Superior temporal gyrus (tissue), 1 donor: Measurements from ENCODE around the gene TLE6.
"Not testable (repeated sequence)": the region's sequence is repeated elsewhere in the genome, so short reads cannot be mapped to it uniquely, and the experiment has no call there.

Experiments
- DNase-seq: peaks from one replicate; pipeline ENCODE4 v3.0.0-alpha.2; 2016; ENCODE audit errors: extremely low spot score

The TLE6 gene

GRCh38 chr19:2977001-2977745 lies at the start of gene TLE6:
Gene TLE6, plus strand, starts transcription at chr19:2977564. Its CDS starts 670 bp downstream, at chr19:2978234.
- DNase-seq = peak; percentile 93

DNA sequence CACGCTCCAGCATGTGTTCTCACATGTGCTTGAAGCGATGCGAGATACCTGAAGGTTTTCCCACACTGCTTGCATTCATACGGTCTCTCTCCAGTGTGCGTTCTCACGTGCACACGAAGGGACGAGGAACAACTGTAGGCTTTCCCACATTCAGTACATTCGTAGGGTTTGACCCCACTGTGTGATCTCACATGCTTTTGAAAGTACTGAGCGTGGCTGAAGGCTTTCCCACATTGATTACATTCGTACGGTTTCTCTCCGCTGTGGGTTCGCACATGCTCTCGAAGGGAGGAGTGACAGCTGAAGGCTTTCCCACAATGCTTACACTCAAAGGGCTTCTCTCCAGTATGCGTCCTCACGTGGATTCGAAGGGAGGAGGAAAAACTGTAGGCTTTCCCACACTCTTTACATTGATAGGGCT lies 43.9 kb upstream of the TLE6 start:
- DNase-seq = no peak

DNA sequence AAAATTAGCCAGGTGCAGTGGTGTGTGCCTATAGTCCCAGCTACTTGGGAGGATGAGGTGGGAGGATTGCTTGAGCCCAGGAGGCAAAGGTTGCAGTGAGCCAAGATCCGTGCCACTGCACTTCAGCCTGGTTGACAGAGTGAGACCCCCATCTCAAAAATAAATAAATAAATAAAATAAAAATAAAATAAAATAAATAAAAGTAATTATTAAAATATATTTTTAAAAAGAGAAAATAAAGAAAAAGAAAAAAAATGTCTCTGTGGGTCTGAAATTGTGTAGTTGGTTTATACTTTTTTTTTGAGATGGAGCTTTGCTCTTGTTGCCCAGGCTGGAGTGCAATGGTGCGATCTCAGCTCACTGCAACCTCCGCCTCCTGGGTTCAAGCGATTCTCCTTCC lies 41.5 kb upstream of the TLE6 start:
- DNase-seq = not testable (repeated sequence)

- no peak for DNase-seq
These were observed 34.3 kb upstream of the TLE6 start for GRCh38 chr19:2942928-2943640.

- DNase-seq = no peak
These were observed 33.0 kb upstream of the TLE6 start for GRCh38 chr19:2944403-2944774.

- DNase-seq = peak; percentile 100
These were observed 32.4 kb upstream of the TLE6 start, which contains the start of gene ZNF77 for GRCh38 chr19:2944775-2945574. Gene ZNF77, minus strand, starts transcription at chr19:2944971. Its CDS starts 131 bp downstream, at chr19:2944840.

DNA sequence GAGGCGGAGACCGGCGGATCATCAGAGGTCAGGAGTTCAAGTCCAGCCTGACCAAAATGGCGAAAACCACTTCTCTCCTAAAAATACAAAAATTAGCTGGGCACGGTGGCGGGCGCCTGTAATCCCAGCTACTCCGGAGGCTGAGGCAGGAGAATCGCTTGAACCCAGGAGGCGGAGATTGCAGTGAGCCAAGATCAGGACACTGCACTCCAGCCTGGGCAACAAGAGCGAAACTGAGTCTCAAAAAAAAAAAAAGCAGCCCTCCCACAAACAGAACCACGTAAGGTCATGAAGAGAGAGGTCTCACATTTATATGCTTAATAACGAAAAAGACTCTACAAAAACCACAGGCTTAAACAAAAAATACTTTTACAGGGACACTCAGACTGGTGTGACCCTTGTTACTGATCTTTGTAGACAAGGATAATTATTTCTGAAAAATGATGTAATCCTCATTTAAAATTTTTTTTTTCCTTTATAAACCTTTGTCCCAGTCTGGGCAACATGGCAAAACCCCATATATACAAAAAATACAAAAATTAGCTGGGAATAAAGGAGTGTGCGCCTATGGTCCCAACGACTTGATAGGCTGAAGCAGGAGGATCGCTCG lies 31.7 kb upstream of the TLE6 start:
- DNase-seq = no peak

DNA sequence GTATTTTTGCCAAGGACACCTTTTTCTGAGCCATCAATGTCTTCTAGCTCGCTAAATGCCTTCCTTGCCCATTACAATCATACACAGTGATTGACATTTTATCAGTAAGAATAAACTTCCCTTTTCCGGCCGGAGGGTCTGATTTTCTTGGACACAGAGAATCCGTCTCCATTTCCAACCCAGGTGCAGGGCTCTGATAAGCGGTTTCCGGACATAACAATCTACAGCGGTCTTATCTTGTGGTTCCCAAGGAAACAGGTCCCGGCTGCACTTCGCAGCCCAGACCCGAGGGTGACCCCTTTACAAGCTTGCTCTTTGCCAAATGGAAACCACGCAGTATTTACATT lies 27.5 kb upstream of the TLE6 start:
- no peak for DNase-seq

DNA sequence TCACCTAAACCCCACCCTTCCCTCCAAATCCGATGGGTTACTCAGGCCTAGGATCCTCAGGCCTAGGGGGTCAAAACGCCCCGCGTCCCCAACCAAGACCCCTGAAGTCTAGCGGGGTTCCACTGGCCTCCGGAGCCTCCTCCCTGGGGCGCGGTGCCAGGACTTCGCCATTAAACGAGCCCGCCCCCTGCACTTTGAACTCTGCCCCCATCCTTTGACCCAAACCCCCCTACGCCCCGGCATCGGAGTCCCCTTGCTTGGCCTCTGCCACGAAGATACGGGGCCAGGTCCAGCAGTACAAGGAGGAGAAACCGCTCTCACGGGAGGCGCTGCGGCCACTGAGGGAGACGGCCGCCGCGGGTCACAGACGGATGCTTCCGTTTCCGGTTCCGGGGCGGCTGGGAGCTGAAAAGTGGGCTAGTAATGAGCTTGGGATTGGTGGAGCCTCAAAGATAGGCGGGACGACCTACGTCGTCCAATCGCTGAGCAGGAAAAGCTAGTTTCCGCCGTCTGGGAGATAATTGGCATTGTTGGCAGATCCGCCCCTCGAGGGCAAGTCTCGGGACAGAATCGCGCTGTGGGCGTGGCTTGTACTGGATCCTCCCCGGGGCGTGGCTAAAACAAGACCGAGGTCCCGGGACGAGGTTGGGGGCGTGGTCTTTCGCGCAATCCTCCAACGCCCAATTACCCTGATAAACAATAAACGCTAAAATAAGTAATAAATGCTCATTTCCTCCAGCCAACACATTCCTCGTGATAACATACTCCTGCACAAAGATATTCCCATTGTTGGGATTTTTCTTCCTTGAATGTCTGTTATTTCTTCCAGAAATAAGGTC lies 26.9 kb upstream of the TLE6 start:
- DNase-seq = peak; percentile 100

GRCh38 chr19:2952953-2953481 lies 24.3 kb upstream of the TLE6 start:
- no peak for DNase-seq

- no peak for DNase-seq
These were observed 20.2 kb upstream of the TLE6 start for GRCh38 chr19:2957160-2957559.

DNA sequence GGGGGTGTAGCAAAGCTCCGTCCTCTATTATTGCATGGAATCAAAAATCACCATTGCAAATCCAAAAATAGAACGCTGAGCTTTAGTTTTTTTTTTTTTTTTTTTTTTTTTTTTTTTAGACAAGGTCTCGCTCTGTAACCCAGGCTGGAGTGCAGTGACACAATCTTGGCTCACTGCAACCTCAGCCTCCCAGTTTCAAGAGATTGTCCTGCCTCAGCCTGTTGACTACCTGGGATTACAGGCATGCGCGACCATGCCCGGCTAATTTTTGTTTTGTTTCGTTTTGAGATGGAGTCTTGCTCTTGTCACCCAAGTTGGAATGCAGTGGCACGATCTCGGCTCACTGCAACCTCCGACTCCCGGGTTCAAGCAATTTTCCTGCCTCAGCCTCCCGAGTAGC lies 17.2 kb upstream of the TLE6 start:
- DNase-seq = no peak

DNA sequence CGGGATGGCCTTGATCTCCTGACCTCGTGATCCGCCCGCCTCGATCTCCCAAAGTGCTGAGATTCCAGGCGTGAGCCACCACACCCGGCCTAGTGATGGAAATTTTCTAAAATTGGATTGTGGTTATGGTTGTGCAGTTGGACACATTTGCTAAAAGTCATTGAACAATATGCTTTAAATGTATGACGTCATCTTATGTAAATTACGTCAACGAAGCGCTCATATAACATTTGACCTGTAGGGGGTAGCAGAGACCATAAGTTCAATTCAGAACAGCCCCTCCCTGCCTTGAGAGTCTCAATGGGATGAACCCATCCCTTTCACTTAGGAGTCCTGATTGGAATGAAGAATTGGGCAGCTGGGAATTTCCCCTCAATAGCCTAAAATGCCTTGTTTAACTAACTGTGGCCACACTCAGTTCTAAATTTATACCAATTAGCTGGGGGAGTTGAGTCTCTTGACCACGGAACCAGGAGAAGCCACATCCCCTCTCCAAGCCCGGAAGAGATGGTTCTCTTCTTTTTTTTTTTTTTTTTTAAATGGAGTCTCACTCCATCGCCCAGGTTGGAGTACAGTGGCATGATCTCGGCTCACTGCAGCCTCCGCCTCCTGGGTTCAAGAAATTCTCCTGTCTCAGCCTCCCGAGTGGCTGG lies 15.2 kb upstream of the TLE6 start:
- DNase-seq = peak; percentile 93

DNA sequence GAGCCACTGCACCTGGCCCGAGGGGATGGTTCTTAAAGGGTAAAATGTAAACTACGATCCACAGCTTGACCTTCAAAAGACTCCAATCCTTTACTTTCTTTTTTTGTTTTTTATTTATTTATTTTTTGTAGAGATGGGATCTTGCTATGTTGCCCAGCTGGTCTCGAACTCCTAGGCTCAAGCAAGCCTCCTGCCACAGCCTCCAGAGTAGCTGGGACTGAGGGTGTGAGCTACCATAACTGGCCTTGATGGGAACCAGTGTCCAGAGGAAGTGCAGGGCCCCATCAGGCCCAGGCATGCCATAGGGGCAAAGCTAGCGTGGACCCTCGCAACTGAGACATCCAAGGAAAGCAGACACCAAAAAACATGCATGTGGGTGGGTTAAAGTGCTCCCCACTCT lies 14.2 kb upstream of the TLE6 start:
- no peak for DNase-seq

DNA sequence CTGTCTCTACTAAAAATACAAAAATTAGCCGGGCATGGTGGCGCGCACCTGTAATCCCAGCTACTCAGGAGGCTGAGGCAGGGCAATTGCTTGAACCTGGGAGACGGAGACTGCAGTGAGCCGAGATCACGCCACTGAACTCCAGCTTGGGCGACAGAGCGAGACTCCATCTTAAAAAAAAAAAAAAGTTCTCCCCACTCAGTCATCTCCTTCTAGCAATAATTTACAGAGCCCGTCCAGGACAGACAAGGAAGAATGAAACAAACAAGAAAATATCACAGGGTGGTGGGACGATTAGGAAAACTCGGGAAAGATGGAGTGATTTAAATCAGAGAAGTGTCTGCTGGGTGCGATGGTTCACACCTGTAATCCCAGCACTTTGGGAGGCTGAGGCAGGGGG lies 13.7 kb upstream of the TLE6 start:
- not testable (repeated sequence) for DNase-seq

GRCh38 chr19:2964874-2965273 lies 12.5 kb upstream of the TLE6 start:
- no peak for DNase-seq

DNA sequence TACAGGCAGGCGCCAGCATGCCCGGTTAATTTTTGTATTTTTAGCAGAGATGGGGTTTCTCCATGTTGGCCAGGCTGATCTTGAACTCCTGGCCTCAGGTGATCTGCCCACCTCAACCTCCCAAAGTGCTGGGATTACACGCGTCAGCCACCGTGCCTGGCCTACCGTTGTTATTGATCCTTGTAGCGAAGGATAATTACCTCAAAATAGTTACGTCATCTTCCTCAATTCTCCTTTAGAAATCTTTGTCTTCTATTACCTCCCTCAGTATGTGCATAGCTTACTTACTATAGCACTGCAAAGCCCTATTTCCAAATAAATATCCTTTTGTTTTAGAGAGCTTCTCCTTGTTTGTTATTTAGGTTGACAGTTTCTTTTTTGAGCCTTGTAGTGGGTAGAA lies 9.4 kb upstream of the TLE6 start:
- DNase-seq = no peak

DNA sequence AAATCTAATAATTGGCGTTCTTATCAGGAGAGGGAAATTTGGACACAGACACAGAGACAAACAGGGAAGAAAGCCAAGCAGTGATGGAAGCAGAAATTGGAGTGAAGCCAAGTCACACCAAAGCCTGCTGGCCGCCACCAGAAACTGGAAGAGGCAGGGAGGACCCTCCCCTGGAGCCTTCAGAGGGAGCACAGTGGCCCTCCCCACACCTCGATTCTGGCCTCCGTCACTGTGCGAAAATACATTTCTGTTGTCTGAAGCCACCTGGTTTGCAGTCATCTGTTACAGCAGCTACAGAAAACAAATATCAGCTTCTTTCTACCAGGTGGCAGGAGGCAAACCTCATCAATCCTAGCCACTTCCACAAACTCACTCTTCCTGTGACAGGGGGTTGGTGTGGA lies 8.3 kb upstream of the TLE6 start:
- DNase-seq = no peak

- no peak for DNase-seq
These were observed 7.0 kb upstream of the TLE6 start for GRCh38 chr19:2970201-2970835.

- no peak for DNase-seq
These were observed 4.1 kb upstream of the TLE6 start for GRCh38 chr19:2973229-2973628.
